22Rv1 (cell line): Measurements from ENCODE around the gene MYH16.

ENCODE experiments used
- H3K27ac ChIP-seq: fragments of 450-650 bp; 2 replicates; pipeline ENCODE4 v1.5.1; 2017
- CTCF ChIP-seq: fragments of 450-650 bp; IDR thresholded peaks from 2 replicates; pipeline ENCODE4 v1.5.1; 2017; ENCODE audit warnings: mild to moderate bottlenecking
- ZFX ChIP-seq: fragments of 450-650 bp; IDR thresholded peaks from 2 replicates; pipeline ENCODE4 v1.6.1; 2017; ENCODE audit warnings: antibody characterized with exemption, borderline replicate concordance

Gene MYH16

GRCh38 chr7:99293167-99293566 is 20.5 kb downstream of the MYH16 start:
- no peak for TF ChIP-seq ZFX
- no peak for TF ChIP-seq CTCF
- no peak overlapping the region for H3K27ac ChIP-seq

- TF ChIP-seq CTCF = no peak
- no peak for TF ChIP-seq ZFX
- no peak overlapping the region for H3K27ac ChIP-seq
Observed at GRCh38 chr7:99293650-99294049, 21.0 kb downstream of the MYH16 start.

GRCh38 chr7:99296471-99296870 is 23.8 kb downstream of the MYH16 start:
- TF ChIP-seq CTCF = no peak
- TF ChIP-seq ZFX = no peak
- H3K27ac ChIP-seq = no peak overlapping the region

- no peak overlapping the region for H3K27ac ChIP-seq
- TF ChIP-seq CTCF (no peak), ZFX (no peak)
Observed at GRCh38 chr7:99301496-99301895, 28.9 kb downstream of the MYH16 start.

- no peak for TF ChIP-seq CTCF
- no peak overlapping the region for H3K27ac ChIP-seq
Observed at GRCh38 chr7:99305473-99306260, 33.0 kb downstream of the MYH16 start.

GRCh38 chr7:99308461-99309074 is 35.9 kb downstream of the MYH16 start:
- H3K27ac ChIP-seq = no peak overlapping the region
- TF ChIP-seq CTCF (no peak), ZFX (no peak)

GRCh38 chr7:99309111-99309510 is 36.5 kb downstream of the MYH16 start:
- no peak for TF ChIP-seq ZFX

GRCh38 chr7:99310004-99310403 is 37.4 kb downstream of the MYH16 start:
- TF ChIP-seq CTCF (no peak), ZFX (no peak)
- no peak overlapping the region for H3K27ac ChIP-seq

More at GRCh38 chr7:99309111-99309510, 36.5 kb downstream of the MYH16 start:
- no peak overlapping the region for H3K27ac ChIP-seq
